Upper lobe of left lung (tissue), 4 donors: ENCODE measurements around the gene EXD3.

Experiments used
- CTCF ChIP-seq, 6 experiments: fragments of 450-650 bp in 4 of 6; fragments of 200-600 bp in 2 of 6; sonication (generic) in 2 of 6; IDR thresholded peaks; one replicate each; pipeline ENCODE4 v1.5.1; 2016 to 2019; ENCODE audit warnings: antibody characterized with exemption in 6 of 6
- EP300 ChIP-seq, 4 donors: sonication (generic); formaldehyde crosslinking; IDR thresholded peaks; one replicate each; pipeline ENCODE4 v1.5.1; 2017; ENCODE audit warnings: antibody characterized with exemption in 4 of 4, control low read depth in 2 of 4
- POLR2A ChIP-seq, 4 donors: fragments of 450-650 bp; IDR thresholded peaks; one replicate each; pipeline ENCODE4 v1.5.1; 2016 to 2017; ENCODE audit warnings: antibody characterized with exemption in 4 of 4, mild to moderate bottlenecking in 2 of 4
- POLR2AphosphoS5 ChIP-seq, 2 donors: sonication (generic); formaldehyde crosslinking; IDR thresholded peaks; one replicate each; pipeline ENCODE4 v1.5.1; 2017; ENCODE audit warnings: antibody characterized with exemption in 2 of 2

DNA sequence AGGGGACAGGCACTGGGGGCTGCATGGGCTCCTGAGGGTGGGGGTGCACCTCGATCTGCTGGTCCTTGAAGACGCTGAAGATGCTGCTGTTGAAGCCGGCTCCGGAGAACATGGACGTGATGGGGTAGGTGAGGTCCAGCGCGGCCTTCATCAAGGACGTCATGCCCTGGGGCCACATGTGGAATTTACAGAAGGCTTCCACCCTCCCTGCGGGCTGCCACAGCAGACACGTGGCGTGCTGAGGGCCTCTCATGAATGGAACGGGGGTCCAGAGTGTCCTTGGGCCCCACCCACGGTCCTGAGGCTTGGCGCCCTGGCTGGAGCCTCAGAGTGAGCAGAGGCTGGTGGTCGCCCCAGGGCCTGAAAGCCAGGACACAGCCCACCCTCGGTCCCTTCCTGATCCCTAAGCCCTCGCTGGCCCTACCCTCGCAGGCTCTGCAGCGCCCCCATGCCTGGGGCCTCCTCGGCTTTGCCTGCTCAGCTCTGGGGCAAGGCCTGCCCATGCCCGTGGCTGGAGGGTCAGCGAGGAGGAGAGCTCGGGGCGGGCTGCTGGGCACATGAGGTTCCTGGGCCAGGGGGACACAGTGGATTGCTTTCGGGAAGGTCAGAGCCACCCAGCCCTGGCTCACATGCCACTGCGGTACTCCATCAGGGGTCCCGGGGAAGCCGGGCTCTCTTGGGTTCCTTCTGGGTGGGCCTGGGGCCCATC is 41.5 kb upstream of the EXD3 start:
- no peak for TF ChIP-seq CTCF (IDR thresholded peaks at IDR 0.05)
- no peak for TF ChIP-seq POLR2A (IDR thresholded peaks at IDR 0.05)
- TF ChIP-seq EP300 (IDR thresholded peaks at IDR 0.05) = no peak
- TF ChIP-seq POLR2AphosphoS5 (IDR thresholded peaks at IDR 0.05) = no peak
